ENCODE data around the gene RNF144B.

DNA sequence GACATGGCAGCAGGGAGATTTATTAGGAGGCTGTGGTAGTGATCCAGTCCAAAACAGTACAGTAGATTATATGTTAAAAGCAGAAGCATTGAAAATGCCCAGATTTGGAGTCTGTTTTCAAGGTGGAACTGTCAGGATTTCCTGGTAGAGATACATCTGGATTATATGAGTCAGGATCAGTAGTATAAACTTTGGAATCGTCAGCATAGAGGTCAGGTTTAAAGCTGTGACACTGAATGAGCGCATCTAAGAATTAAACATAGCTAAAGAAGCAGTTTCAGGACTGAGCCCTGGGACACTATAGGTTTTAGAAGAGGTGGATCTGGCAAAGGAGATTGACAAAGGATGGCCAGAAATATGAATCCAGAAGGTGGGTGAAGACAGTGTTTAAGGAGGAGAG lies 60.4 kb downstream of the RNF144B start:
- TF ChIP-seq CTCF (conservative IDR thresholded peaks at IDR 0.05 in 1 of 2, IDR thresholded peaks at IDR 0.05 in 1 of 2; ENCODE audit: low read depth in 1 of 2, low read length in 2 of 2): no peak
- TF ChIP-seq EZH2 (IDR thresholded peaks at IDR 0.05; ENCODE audit: low read length, missing control alignments): no peak

Measured in fibroblast of lung (primary cell).